ENCODE measurements around the gene CLPTM1L.
A peak's percentile ranks its signal among the peaks of the same experiment; 100 is the strongest.

CLPTM1L gene

DNA sequence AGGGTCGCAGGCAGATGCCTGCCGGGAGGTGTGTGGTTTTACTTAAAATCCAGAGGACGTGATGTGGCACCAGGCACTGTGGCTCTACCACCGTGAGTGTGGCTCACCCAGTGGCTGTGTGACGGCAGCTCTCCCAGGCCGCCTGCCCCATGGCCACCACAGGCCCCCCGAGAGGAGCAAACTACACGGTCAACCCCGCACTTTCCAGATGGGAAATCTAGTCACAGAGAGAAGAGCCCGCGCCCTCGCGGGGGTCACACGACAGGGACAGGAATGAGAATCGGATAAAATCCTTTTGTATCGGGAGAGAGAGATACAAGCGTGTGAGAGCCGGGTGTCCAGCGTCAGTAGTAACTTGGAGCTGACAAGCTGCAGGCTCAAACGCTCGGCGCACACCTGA is 74.5 kb downstream of the CLPTM1L start:
- no peak for DNase-seq

DNA sequence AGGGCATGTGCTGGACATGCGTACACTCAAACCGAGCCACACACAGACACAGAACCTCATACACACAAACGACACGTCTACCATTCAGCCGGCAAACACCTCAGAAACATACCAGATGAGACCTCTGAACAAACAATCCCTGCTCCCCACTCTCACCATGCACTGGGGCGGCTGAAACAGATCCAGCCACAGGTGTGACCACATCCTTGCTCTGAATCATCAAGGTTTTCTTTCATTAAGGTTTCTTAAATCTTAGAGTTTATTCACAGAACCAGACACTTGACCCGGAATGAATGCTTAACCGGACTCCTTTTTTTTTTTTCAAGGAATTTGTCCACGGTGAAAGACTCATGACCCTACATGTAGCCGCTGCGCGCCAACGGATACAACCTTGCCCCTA is 76.2 kb downstream of the CLPTM1L start:
- DNase-seq, result peak; percentile 8

DNA sequence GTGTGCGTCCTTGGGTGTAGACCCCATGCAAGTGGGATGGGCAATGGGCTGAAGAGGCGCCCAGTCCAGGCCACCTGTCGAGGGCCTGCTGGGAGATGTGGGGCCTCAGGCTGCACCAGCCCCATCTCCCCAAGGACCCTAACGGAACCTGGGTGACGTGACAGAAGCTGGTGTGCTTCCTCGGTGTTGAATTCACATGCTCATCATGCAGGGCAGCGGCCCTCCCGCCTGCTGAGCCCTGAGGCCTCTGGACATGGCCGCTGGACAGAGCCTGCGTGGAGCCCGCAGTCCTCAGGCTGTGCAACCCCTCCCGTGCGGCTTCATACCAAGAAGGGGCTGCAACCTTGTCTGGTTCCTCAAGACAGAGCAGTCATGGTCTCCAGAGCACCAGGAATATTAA is 76.8 kb downstream of the CLPTM1L start:
- no peak for DNase-seq
